Myocyte (in vitro differentiated cells): ENCODE results near the gene SRL. TPM values are rescaled to one million over a fixed set of nuclear protein-coding genes. Genes with fewer than 3 reads are reported as not detected.

Experiments used
- DNase-seq: peaks from one replicate; pipeline ENCODE4 v3.0.0-alpha.2; 2012; ENCODE audit warnings: low read depth
- total RNA-seq: library from RNA; depleted of rRNA; stranded (reverse); fragments of >200 nt; gene quantifications from 2 replicates; pipeline ENCODE4 v1.2.3, GENCODE V29; 2014

The SRL gene
- total RNA-seq, 1 donor from 2014 or later, result 2.7 TPM

DNA sequence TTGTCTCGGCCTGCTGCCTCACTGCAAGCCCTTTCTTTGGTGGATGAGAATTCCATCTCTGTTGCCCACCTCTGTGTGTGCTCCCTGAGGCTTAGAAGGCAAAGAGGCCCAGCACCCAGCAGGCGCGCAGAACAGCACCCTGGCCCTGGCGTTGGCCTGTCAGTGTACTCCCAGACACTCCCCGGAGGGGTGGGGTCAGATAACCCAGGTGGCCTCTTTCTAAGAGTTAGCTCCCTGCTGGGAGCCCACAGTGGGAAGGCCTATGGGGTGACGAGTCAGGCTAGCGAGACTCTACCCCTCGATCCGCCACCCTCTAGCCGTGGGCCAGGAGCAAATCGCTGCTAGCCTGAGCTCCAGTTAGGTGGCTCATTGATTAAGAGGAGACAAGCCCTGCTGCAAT lies 38.1 kb downstream of the SRL start:
- DNase-seq, result no peak

DNA sequence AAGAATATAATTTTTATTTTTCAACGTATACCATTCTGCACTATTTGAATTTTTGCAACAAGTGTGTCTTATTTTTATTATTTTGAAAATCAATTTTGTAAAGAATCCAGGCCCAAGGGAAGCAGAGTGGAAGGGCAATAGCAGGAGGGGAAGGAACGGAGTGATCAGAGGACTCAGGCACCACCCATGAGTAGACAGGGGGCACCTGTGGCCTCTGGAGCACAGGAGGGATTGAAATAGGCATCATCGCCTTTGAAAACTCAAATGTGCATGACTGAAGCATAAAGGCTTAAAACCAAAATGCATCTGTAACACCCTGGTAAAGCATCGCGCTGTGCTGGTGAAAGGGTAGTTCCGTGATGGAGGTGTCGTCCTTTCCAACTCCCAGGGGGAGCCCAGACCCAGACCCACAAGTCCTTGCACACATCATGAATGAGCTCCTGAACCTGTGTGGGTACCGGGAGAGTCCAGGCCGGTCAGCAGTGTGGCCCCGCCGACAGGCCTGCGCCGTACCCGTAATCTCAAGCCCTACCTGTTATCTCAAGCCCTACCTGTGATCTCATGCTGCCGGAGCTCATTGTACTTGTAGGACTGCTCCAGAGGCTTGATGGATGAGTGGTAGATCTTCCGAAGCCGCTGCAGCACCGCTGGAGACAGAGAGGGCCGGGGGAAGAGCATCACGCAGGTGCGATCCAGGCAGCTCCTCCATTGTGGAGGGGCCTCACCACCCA lies 39.1 kb downstream of the SRL start:
- DNase-seq, result no peak

DNA sequence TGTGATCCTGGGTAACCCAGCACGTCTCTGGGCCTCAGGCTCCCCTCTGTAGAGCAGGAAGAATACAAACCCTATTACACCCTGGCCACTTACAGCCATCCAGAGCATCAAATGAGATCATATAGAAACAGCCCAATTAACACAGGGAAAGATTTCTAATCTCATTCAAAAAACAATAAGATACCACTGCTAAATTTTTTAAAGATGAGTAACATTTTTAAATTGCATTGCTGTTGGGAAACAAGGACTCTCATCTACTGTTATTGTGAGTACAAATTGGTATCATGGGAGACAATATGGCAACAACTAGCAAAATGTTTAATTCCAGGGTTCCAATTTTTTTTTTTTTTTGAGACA lies 41.1 kb downstream of the SRL start:
- DNase-seq, result no peak

DNA sequence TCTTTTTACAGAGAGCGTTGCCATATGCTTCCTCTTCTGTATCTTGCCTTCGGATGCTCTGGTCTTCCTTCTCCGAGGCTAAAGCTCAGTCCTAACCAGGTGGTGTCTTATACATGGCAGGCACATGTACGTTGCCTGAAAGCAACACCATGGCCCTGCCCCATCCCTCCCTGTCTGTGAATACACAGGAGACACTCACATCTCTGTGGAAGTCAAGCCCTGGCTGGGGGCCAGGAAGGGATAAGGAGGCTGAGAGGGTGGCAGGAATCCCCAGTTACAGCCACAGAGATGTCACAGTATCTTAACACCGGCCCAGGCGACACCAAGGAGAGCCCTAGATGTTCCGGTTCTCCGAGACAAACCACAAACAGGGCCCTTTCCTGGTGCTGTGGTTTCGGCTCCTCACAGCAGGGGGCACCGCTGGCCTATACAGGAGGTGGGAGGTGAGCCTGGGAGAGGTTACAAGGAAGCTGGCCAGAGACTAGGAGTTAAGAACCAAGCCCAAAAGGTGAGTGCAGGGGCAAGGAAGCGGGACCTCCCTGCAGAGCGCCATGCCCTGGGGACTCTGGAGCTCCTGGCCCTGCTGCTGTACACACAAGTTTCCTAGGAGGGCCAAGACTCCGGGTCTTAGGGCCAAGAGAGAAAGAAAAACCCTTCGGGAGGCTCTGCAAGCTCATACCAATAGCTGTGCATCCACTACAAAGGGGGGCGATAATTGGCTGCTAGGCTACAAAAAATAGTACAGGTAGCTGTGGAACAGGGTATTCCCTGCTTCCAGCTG lies 41.7 kb downstream of the SRL start:
- DNase-seq, result peak; percentile 64

DNA sequence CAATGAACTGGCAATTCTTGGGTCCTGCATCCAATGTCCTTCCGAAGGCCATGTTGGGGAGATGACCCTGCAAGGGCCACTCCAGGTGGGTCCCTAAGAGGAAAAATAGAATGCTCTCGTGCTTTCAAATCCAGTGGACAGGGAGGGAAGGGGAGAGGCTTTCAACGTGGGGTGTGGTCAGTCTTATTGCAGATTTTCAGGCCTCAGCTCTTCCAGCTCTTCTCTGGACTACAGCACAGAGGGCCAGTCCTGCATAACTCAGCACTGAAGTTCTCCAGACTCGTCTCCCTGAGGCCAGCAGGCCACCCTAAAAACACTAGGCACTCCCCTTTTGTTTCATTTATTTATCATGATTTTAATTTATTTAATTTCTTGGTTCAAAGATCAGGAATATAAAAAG lies 43.1 kb downstream of the SRL start:
- DNase-seq, result no peak

DNA sequence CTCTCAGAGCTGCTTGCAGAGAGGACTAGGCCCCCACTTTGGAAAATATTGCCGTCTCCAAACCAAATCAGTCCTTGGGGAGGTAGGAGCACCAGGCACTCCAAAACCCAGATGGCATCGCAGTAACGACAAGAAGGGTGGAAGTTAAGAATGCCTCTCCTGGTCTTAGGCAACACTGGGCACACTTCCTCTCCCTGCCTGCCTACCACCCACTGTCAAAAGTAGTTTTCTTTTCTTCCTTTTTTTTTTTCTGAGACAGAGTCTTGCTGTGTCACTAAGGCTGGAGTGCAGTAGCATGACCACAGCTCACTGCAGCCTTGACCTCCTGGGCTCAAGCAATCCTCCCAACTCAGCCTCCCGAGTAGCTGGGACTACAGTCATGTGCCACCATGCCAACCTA lies 47.2 kb downstream of the SRL start:
- no peak for DNase-seq

DNA sequence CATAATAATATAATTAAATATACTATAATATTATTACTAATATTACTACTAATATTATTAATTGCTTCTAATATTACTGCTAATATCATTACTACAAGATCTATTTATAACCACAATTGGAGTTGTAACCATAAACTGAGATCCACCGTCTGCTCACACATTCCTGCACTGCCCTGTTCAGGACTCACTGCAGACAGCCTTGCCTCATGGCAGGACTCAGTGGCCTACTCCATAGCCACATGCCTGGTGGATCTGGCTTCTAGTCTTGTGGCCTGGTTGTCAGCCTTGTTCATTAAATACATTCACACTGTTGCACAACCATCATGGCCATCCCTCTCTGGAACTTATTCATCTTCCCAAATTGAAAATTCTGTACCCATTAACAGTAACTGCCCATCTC lies 48.0 kb downstream of the SRL start:
- no peak for DNase-seq

DNA sequence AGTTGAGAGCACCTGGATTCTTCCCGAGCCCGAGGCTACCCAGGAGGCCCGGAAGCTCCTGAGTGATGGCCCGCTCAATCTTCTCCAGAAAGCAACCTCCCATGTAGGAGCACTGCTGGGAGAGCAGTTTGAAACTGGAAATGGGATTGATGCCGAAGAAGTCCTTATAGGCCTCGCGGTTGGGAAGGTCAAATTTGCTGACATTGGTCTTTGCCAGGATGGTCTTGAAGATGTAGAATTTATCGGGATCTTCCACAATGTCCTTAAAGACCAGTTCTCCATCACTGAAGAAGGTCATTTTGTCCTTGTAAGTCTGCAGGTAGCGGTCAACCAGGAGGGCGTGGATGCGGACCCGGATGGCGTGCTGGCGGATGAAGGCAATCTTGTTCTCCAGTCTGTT lies 49.7 kb downstream of the SRL start:
- no peak for DNase-seq

DNA sequence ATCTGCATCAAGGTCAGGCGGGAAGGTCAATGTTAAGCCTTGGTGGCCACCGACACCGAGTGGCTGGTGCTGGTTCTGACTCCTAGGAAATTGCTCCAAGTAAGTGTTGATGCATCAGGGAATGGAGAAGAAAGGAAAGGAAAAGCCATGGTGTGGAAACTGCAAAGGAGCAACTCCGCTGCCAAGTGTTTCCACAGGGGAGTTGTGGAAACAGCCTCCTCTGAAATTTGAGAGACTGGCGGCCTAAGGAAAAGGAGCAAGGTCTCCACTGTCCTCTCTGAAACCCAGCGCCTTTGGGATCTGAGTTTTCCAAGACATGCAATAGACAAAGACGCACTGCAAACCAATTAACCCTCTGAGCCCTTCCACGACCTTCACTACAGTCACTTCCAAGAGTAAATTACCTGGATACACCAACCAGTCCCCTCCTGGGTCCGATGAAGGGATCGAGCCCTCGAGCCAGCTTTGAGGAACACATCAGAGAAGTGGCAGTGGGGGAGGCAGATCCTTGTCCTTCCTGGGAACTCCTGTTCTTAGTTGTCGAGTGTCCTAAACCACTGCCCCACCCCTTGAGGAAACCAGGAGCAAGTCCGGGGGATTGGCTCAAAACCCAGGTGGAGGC lies 51.1 kb downstream of the SRL start:
- no peak for DNase-seq

DNA sequence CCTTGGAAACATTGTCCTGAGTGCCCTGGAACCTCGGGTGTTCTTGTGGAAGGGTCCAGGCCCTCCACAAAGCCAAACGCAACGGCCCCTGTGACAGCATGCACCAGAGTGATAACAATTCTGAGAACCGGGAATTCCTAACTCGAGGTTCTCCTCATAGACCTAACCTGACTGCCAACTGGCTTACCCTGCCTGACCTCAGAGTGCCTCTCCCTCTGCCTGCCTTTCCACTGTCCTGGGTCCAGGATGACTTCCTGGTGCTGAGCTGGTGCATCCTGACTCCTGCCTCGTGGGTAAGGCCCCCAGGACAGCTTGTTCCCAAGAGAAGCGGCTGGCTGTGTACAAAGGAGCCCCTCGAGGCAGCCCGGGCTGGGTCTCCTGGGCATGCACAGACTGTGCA lies 51.8 kb downstream of the SRL start:
- DNase-seq, result no peak

DNA sequence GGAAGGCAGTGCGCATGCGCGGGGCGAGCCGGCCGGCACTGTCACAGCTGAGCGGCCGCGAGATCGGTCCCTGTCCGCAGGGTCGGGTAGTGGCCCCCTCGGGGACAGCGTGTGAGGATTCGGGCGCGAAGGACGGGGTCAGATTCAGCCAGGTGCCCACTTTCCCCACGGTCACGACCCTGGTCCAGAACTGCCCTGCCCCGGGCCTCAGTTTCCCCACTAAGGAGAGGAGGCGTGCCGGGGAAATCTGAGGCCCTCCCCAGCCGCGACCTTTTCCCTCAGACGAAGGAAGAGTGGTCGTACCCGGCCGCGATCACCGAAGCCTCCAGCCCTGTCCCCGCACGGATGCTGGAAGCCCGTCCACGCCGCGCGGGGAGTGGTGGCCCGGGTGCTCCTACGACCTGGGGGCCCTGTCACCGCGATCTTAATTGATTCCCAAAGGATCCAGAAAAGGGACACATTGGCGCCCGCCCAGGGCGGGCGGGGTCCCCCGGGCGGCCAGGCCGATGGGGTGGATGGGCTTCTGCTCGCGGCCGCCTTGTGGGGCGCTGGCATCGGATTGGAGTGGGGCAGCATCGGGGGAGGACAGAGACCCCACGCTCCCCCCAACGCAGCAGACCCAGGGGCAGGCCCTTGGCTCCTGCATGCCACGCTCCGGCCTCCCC lies 57.7 kb downstream of the SRL start:
- no peak for DNase-seq

DNA sequence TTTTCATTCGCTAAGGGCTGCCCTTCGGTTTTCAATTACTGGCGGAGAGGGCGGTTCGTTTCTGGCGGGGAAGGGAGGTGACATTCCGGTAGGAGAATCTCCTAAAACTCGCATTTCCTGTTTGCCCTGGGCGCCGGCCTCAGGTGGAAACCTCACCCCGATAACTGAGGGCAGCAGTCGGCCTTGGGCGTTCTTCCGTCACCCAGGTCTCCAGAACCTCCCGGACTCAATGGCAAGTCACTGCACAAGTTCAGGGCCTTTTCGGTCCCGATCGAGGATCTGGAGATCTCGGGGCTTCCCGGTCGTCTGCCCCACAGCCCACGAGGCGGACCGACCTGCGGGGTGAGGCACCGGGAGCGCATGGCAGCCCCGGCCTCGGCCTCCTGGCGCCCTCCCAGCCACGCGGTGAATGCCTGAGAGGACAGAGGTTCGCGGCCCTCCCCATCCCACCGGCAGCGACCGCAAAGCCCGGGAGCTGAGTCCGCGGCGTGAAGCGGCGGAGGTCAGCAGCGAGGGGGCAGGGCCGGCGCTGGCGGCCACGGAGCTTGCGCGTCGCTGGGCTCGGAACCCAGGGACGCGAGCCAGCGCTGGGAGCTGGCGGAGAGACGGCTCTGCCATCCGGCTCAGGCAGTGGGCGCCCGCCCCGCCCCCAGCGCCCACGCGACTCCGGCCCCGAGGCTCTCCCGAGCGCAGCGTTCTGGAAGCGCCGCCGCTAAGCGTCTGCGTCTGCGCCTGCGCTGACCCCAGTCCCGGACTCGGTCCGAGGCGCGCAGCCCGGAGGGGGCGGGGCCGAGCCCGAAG lies 58.4 kb downstream of the SRL start:
- DNase-seq, result peak; percentile 95

DNA sequence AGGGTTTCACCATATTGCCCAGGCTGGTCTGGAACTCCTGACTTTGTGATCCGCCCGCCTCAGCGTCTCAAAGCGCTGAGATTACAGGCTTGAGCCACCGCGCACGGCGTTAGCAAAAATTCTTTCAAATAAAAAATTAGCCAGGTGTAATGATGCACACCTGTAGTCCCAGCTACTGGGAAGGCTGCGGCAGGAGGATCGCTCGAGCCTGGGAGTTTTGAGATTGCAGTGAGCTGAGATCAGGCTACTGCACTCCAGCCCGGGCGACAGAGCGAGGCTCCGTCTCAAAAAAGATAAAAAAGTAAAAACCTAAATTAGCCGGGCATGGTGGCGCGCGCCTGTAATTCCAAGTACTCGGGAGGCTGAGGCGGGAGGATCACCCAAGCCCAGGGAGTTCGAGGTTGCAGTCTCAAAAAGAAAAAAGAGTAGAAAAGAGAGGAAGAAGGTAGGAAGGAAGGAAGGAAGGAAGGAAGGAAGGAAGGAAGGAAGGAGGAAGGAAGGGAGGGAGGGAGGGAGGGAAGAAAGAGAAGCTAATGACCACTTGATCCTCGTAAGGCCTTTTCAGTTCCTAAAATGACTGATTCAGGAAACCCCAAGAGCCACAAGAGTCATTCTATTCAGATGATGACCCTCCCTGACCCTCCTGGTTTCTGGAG lies 59.2 kb downstream of the SRL start:
- DNase-seq, result no peak

DNA sequence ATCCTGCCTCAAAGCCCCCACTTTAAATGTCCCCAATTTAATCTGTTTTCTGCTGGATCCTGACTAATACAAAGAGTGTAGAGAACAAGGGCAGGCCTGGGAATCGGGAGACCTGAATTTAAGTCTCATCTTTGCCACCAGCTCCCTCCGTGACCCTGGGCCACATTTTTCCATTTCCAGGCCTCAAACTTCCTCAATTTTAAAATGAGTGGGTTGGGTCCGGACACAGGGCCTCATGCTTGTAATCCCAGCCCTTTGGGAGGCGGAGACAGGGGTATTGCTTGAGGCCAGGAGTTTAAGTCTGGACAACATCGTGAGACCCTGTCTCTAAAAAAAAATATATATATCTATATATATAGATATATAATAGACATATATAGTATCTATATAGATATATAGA lies 61.4 kb downstream of the SRL start:
- no peak for DNase-seq

DNA sequence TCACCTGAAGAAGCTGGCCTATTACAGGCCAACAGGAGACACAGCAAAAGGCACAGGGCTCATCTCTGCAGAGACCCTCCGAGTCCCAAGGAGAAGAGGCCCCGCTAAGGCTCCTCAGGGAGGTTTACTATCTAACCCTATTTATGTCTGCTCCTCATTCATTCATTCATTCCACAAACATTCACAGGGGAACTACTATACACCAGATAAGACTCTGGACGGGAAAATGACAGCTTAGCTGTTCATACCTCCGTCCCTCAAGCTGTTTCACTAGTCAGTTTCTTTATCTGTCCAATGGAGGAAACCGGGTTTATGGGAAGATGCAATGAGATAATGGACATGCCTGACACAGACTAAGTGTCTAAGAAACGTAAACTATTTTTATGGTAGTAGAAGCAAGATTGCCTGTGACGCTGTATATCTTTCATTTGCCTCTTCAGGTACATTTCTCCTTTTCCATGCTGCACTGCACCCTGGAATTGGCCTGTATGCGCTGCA lies 62.1 kb downstream of the SRL start:
- DNase-seq, result no peak

DNA sequence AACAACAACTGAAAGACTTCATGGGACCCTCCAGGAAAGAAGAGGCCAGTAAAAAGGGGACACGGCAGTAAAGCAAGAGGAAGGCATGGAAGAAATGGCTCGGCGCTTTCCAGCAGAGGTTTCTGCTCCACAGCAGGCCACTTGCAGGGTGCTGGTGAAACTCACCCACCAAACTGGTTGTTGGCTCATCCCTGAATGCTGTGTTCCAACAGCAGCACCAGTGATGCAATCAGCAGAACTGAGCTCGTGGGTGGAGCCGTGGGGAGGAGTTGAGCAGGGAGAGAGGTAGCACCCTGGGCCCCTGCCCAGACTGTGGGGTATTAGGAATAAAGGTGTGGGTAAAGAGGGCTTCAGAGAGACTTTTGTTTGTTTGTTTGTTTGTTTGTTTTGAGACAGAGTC lies 62.9 kb downstream of the SRL start:
- no peak for DNase-seq

DNA sequence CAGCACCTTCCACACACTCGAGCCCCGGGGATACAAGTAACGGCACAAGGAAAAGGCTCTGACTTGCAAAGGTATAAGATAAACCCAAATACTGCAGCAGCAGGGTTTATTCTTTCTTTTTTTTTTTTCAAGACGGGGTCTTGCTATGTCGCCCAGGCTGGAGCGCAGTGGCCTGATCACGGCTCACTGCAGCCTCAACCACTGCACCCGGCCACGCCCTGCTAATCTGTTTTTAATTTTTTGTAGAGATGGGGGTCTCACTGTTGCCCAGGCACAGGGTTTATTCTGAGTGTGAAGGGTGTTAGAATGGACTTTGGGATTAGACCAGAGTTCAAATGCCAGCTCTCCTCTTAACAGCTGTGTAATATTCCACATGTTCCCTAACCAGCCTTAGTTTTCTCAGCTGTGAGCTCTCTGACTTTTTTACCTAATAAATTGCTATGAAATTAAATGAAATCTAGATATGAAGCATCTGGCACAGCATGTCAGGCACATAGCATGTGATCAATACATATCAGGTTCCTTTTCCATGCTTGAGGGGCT lies 63.3 kb downstream of the SRL start:
- DNase-seq, result no peak

DNA sequence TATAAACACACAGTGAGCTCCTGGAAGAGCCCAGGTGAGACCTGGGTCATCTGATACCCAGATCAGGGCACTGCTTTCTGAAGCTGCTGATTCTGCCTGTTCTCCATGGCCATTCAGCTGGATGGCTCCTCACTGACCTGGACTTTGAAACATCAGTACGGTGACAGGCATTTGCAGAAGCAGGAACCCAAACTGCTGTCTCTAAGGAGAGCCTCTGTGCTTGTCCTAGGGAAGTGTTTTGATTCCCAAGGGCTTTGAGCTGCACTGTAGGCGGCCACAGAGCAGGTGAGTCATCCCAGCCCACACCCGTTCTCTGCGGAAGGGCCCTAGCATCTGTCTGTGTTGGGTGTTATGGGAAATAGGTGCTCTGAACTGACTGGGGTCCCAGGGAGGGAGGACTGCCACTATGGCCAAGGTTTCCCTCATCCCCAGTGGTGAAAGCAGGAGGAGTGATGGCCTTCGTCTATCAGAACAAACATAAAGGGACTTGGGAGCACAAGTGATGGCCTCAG lies 64.9 kb downstream of the SRL start:
- peak; percentile 59 for DNase-seq

DNA sequence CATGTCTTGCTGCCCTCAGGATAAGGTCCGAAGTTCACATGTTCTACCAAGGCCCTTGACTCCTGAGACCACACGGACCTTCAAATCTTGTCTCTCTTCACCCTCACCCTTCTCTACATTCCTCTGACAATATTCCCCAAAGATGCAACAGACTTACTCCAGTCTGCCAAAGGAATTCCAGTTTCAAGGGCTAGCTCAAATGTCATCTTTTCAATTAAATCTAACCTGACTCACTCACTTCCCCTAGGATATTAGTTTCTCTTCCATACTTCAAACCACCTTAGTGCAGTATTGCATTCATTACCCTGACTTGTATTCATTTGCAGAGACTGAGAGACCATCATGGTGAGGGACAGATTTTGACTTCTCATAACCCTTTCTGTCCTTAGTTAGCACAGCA lies 66.0 kb downstream of the SRL start:
- no peak for DNase-seq

DNA sequence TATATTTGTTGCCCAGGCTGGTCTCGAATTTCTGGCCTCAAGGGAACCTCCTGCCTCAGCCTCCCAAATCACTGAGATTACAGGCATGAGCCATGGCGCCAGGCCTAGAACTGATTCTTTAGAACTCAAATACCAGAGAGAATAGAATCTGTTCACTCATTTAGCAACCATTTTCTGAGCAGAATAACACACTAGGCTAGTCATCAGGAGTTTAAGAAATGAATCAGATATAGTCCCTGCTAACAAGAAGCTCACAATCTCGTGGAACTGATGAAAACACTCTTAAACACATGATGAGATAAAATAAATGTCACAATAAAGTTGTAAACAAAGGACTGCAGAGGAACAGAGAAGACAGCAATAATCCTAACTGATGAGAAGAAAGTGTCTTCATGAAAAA lies 69.8 kb downstream of the SRL start:
- DNase-seq, result no peak
